Umbilical cord (tissue), 2 donors: Measurements from ENCODE around the gene GNAO1. TPM values are rescaled to one million over a fixed set of nuclear protein-coding genes. Genes with fewer than 3 reads are reported as not detected.

Experiments
- DNase-seq: peaks from one replicate; pipeline ENCODE4 v3.0.0-alpha.2; 2015; ENCODE audit warnings: low spot score
- total RNA-seq: library from RNA; depleted of rRNA; stranded (reverse); fragments of >200 nt; gene quantifications from one replicate; pipeline ENCODE4 v1.2.3, GENCODE V29; 2014; ENCODE audit warnings: low replicate concordance; ENCODE audit not compliant: insufficient read depth

Gene GNAO1
- 7.9 TPM for total RNA-seq

DNA sequence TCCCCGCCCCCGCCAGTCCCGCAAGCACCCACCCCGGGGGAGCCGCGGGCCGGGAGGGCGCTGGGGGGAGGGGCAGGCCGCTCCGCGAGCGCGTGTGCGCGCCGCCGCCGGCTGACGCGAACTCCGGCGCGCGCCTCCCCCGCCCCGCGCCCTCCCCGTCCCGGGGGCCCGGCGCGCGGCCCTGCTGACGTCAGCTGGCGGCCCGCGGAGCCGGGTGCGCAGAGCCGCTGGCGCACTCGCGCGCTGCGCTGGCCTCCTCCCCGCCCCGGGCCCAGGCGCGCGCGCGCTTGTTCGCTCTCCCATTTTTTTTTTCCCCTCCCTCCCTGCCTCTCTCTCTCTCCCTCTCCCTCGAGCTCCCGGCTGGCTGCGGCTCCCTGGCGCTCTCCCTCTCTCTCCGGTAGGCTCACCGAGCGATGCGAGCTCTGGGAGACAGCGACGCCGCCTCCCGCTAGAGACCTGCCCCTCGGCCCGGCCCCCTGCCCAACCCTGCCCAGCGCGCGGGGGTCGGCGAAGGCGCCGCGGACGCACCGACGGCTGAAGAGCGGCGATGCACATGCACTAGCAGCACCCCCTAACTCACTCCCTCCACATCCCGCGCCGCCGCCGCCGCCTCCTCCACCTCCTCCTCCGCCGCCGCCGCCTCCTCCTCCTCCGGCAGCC lies at the start of gene GNAO1:
TSS of gene GNAO1 (plus strand) at position 334 of the 660 bp plus-strand sequence. CDS start 747 bp downstream, outside the sequence.
- peak; percentile 81 for DNase-seq

DNA sequence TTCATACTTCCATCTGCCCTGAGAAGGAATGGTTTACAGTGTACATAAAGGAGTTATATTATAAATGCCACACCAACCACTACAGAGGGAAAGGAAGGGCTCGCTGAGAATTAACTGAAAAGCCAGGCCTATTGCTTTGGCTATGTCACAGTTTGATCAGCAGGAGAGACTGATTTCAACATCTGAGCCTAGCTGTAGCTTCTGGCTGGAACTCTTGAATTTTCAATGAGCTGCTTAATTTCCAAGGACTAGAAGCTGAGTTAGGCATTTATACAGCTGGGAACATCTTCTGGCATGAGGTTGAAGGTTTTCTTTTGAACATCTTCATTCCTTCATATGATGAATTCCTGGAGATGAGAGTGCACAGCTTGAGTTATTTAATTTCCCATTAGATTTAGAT lies 47.6 kb upstream of the GNAO1 start:
- DNase-seq = peak; percentile 40

DNA sequence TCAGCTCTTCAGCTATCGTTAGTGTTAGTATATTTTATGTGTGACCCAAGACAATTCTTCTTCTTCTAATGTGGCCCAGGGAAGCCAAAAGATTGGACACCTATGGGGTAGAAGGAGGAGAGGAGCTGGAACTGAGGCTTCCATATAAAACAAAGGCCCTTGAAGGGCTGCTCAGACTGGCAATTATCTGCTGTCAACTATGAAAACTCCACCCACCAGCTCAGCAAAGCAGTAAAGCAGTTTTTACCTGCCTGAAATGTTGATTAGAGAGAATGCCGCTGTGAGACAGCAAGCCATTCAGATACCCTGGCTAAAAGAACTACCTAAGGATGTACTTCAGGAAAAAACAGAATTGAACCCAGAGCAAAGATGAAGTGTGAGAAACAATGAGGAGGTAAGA lies 45.9 kb upstream of the GNAO1 start:
- DNase-seq = no peak

DNA sequence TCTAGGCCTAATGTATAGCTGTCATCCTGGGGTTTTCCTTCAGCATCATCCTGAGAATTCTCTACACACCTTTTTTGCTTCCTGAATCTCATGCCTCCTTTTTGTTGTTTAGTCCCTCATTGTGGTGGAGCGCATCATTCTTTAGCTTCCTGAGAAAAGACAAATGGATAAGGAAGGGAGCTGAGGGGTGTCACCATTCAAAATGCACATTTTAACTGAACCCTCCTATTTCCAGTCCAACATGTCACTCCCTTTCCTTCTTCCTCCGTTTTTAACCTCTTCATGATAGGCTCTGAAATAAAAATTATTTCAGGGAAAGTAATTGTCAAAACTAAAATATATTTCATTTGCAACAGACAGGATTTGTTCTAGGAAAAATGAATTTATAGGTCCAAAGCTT lies 39.7 kb upstream of the GNAO1 start:
- DNase-seq = no peak

DNA sequence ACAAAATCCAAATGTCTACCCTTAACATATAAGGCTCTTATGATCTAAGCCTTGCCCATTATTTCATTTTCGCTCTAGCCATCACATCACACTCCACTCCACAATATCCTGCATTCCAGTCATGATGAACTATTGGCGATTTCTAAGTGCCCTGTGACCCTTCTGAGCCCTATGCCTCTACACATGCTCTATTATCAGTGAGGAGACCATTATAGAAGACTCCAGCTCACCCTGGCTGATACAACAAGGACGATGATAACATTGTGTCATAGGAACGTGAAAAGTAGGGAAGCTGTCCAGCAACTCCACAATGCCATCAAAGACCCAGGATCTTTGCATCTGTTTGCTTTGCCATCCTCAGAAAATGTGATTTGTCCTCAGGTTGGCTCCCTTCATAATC lies 29.6 kb upstream of the GNAO1 start:
- no peak for DNase-seq

DNA sequence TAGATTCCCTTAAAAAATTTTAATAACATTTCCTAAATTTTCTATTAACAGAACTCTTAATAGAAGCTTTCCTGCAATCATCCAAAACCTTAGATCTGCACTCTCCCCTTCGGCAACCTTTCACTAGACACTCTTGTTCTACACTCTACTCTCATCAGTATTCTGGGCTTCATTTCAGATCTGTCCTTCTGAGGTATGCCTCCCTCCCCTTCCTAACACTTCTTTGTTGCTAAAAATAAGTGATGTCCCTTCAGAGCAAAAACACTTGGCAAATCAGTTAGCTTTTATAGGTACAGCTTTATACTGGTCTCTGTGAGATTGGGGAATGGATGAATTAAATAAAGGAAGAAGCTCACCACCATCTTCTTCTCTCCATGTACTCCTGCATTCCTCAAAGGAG lies 28.2 kb upstream of the GNAO1 start:
- DNase-seq = no peak

DNA sequence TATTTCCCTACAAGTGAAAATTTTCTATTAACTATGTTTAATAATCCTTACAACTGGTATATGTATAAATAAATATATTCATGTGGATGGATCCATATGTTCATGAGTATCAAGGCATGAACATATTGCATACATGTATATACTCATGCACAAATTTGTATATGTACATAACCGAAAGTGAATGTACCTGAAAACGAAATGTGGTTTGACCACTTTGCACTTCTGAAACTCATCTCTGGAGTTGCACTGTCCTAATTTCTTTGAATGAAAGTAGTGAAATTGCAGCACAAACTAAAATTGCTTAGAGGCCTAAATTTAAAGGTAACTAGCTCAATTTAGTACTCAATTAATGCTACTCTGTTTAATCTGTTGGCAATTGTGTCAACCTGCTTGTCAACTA lies 27.4 kb upstream of the GNAO1 start:
- DNase-seq = no peak

DNA sequence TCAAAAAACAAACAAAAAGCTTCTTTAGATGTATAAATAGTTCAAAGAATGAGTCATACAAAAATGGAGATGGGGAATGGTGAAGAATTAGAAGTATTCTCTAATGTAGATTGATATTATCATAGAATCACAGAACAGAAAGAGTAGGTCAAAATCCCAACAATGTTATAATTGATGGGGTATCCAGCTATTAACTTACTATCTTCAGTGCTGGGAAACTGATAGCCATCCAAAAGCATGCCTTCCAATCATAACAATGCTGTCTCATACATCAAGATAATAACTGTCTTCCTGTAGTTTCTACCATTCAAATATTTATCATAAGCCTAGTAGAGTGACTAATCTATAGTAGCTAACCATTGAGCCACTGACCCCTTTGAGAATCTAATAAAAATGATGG lies 26.7 kb upstream of the GNAO1 start:
- no peak for DNase-seq

DNA sequence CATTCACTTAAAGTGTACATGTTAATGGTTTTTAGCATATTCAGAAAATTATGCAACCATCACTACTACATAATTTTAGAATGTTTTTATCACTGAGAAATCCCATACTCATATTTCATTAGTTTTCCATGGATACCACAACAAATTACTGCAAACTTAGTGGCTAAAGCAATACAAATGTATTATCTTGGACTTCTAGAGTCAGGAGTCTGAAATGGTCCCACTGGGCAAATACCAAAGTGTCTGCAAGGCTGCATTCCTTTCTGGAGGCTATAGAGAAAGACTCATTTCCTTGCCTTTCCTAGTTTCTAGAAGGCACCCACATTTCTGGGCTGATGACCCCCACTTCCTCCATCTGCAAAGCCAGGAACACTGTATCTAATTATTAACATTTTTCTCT lies 16.9 kb upstream of the GNAO1 start:
- no peak for DNase-seq

DNA sequence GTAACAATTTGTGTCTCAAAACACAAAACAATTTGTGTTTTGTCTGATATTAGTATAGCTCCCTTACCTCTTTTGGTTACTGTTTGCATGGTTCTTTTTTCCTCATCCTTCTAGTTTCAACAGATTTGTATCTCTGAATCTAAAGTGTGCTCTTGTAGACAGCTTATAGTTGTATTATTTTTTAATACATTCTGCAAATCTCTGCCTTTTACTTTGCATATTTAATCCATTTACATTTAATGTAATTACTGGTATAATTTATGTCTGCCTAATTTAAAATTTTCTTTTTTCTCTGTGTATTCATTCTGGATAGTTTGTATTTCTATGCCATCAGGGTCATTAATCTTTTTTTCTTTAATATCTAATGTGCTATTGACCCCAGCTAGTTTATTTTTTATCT lies 9.9 kb upstream of the GNAO1 start:
- no peak for DNase-seq

DNA sequence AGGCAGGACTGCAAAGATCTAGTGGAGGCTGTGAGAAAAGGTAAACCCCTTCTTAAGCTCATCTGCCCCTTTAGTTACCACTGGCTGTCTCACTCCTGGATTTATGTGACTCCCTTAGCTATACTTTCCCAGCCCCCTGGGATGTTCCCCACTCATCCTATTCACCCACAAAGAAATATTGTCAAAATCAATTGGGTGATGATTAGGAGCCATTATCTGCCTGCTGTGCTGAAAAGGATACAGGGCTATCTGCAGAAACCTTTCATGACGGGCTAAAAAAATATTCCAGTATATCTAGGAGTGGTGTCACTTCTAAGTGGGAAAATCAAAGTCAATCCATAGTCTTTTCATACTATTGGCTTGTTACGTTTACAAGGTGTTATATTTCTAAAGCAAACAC lies 8.0 kb upstream of the GNAO1 start:
- DNase-seq = no peak

DNA sequence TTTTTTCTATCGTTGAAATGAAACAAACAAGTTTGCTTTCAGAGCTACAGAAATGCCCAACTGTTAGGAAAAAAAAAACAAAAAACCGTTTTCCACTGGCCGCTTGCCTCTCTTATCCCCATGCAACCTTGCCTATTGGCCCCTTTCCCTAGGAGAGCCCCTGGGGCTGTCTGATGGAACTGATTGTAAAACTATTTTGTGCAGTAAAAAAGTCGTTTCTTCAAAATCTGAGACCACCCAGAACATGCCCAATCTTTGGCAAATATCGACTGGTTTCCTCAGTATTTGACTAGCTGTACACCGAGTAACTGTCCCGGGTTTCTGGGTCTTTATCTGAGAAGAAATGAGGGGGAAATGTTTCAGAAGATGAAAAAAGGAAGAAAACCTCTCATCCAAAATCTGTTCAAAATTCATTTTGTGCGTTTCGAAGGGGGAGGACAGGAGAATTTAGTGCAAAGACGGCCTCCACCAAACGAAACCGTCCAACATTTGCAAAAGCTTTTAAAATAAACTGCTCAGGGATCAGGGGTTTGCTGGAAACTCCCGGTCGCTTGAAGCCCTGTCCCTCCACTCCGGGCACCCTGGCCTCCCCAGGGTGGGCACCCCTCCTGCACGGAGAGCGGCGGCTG lies 1.1 kb upstream of the GNAO1 start:
- DNase-seq = no peak

DNA sequence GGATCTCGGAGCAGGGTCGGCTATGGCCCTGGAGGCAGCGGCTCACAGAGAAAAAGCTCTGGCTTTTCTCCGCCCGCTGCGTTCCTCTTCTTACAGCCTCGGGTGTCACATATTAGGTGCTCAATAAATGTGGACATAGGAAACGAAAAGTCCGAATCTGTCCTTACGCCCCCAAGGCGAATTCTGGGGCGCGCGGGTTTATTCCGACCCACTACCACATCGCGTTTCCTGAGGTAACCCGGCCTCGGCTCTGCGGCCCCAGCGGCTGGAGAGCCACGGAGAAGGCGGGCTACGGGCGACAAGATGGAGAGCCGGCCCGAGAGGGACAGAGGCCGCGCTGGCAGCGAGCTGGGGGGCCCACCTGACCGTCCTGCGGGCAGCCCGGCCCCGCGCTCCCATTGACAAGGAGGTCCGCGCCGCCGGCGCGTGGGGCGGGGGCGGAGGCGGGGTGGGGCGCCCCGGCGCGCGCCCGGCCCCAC lies 573 bp upstream of the GNAO1 start:
- DNase-seq = no peak

DNA sequence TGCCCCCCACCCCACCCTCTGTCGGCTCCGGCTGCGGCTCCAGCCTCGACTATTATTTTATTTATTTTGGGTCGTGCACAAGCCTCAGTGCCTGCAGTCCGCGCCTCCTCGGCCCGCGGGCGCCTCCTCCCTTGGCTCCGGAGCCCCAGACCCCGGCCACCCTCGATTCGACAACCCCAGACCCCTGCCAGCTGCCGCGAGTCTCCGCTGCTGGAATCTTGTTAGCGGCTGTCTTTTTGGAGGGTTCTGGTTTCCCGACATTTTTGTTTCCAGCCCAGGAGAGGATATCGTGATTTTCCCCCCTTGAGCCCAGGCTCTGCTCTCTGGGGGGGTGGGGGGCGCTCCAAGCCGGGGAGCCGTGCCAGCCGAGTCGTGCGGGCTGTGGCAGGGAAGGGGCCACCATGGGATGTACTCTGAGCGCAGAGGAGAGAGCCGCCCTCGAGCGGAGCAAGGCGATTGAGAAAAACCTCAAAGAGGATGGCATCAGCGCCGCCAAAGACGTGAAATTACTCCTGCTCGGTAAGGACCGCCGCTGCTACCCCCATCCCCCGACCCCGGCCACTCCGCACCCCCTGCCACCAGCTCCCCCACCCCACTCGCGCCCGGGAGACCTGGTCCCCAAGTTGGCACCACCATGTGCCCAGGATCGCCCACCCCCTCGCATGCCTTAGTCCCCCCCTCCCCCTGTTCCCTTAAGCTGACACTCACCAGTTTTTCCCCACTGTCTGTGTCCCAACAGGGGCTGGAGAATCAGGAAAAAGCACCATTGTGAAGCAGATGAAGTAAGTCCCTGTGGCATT lies 746 bp downstream of the GNAO1 start:
- no peak for DNase-seq

DNA sequence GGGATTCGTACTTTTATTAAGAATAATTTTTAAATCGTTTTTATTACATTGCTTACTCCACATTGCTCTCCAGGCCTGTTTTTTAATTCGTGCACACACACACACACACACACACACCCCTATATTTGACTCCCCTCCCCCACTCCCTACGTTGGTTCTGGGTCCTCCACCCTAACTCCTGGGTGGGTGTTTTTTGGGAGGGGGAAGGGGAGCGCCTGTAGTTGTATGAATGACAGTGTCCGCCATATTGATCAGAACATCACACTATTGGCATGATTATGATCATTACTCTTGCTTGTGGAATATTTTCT lies 1.3 kb downstream of the GNAO1 start:
- DNase-seq = no peak

DNA sequence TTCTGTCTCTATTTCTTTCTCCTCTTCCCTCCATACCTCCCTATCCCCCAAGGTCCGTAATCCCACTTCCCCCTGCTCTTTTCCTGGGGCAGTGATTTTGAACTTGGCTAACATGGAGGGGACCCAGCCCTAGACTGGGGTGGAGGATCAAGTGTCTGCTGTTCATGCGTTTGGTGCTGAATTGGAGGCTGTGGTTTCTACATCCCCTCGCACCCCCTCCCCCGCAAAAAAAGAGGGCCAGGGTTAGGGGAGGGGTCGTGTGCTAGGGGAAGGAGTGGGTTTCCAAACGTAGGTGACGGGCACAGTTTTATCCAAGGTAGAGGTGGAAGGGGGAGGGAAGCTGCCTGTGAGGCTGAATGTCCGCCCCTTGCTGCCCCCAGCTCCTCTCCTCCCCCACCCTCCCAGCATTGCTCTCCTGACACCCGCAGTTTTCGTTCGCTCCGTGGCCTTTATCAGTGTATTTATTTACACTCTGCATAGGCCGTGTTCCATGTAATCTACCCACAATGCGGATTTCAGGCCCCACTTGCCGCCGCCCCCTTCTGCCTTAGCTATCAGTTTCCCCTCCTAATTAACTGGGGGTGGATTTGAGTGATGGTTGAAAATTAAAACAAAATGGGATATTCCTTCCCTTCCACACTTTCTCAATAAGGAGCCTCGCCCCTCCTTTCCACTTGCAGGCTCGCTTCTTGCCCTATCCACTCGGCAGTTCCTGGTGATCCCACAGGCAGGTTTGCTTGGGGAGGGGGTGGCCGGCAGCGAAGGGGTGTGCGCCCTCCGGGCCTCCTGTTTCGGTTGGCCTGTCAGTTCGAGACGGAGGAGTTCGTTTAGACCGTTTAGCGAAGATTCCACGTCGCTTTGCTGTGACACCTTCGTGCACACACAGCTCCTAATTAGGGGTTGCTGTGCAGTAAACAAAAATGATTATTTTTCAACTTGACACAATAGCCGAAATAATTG lies 2.0 kb downstream of the GNAO1 start:
- no peak for DNase-seq

DNA sequence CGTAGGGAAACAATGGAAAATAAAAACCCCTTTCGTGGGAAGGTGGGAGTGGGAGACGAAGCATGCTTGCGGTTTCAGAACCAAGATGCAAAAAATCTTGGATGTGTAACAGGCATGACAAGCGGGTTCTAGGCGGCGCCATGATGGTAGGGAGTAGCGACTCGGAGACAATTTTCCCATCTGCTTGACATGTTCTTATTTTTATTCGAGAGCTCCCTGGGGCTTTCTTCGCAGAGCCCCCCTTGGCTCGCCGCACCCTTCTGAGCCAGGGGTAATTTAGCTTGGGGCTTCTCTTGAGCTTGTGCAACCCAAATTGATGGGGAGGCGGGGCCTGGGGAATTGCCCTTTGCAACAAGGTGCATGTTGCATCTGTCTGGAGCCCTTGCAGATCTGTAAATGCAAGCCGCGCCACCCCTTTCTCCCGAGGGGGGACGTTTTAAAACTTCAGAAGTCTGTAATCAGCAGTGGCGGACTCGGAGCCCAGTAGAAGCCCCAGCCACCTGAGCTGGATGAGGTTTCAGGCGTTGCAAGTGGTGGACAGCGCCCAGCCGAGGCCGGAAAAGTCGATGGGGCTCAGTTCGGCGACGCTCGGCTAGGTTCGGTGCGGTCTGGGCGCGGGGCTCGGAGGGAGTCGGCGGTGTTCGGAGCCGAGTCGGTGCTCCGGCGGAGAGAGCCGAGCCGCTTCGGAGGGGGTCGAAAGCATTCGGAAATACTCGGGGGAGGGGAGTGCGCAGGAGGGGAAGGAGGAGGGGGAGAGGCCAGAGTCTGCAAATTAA lies 2.9 kb downstream of the GNAO1 start:
- peak; percentile 89 for DNase-seq

DNA sequence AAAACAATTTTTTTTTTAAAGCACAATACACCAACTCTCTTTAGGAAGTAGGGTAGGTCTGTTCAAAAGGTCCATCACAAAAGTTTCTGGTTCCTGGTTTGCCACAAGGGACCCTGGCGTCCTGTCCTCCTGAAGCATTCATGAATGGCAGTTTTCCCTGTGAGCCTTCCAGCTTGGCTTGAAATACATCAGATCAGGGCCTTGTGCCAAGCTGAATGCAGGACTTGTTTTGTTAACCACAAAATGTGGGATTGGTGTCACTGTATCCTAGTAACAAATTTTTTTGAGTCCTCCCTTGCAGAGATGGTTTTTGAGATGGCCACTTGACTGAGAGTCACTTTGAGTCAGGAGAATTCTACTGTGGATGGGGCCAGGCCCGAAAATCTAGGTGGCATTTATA lies 3.9 kb downstream of the GNAO1 start:
- DNase-seq = no peak

DNA sequence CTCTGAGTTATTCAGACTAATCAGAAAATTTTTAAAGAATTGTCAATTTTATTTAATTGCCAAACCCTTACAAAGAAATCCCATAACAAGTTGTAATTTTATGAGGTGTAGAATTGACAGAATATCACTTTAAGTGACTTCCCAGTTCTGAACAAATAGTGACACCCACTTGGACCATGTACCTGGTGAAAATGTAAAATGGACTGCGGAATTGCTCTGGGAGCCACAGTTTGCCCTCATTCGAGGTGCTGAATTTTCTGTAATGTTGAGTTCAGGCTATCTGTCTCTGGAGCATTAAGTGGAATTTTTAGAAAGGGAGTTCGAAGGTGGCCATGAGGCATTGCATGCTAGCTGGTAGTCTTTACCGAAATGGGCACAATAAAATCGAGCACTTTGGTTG lies 5.1 kb downstream of the GNAO1 start:
- no peak for DNase-seq

DNA sequence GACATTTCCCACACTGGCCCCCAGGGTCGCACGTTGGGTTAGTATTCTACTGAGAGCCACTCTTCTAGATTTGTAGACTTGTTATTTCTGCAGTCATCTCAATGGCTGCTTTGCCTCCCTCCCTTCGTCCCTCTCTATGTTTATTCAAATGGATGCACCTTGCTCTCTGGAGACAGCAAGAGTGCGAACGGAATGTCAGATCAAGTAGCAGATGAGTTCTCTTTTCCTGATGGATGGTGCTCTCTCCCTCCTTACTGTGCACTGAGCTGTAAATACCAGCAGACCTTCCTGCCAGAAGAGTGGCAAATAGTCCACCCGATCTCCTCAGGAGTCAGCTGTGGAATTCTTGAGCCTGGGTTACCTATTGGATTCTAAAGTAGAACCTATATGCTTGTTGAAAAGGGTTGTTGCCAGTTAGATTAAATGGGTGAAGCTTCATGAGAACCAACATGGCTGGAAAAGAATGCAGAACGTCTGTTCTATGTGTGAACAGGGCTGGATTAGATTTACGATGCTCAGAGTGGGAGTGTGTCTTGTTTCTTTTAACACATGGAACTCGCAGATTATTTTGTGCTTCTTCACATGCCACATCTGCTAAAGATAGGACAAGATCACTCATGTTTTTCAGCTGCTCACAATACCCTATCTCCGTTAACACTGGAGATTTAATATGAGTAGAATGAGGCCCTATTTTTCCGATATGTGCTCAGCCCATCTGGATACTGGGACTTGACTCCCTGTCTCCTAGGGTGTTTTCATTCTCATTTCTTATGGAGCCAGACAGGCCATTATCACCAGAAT lies 6.1 kb downstream of the GNAO1 start:
- no peak for DNase-seq
